Adrenal gland (tissue), 5 donors: Measurements from ENCODE around the gene TP53BP2.

Experiments
- CTCF ChIP-seq, 6 experiments: fragments of 450-650 bp in 4 of 6; fragments of 200-600 bp in 2 of 6; sonication (generic) in 1 of 6; IDR thresholded peaks; 1 replicate in 5 of 6; 2 replicates in 1 of 6; pipeline versions ENCODE4 v1.5.1 to v1.8.0; 2016 to 2021; ENCODE audit warnings: antibody characterized with exemption in 6 of 6, mild to moderate bottlenecking in 2 of 6, moderate library complexity in 1 of 6
- POLR2A ChIP-seq, 2 donors: fragments of 450-650 bp; IDR thresholded peaks; one replicate each; pipeline ENCODE4 v1.6.1; 2017; ENCODE audit warnings: antibody characterized with exemption in 2 of 2, mild to moderate bottlenecking in 2 of 2, moderate library complexity in 1 of 2
- donor health status: DM: no; HTN: no; CAD: no.

DNA sequence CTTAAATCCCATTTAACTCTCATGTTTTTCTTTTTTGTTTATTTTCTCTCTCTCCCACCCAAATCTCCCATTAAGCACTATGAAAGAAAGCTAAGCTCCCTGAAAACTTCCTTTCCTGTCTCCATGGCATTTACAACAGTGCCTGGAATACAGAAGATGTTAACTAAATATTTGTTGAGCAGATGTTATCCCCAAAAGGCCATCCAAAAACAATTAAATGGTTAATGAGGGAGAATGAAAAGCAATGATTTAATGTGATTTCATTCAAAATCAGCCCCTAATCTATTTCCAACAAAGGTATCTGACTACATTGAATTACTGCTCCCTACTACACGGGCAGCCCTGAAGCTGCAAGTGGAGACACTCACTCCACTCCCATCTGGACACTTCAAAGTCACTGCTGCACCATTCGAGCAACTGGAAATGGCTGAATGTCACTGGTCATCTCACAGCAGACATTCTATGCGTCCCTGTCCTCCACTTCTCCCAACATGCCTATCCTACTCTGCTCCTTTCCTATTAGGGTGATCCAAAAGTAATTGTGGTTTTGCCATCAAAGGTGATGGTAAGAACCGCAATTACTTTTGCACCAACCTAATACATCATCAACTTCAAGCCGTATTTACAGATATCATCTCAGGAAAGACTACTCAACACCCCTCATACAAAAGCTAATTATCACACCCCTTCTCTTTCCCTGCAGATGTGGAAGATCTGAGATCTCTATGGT, 7.5 kb downstream of the TP53BP2 start:
- TF ChIP-seq CTCF (IDR thresholded peaks at IDR 0.05), result no peak
- no peak for TF ChIP-seq POLR2A (IDR thresholded peaks at IDR 0.05)
